ENCODE data around the gene MAP3K4. TPM values are rescaled to one million over a fixed set of nuclear protein-coding genes. Genes with fewer than 3 reads are reported as not detected.

The MAP3K4 gene
- total RNA-seq, 4 donors from 2014 or later, result 22.8 to 33.8 (median 30.4) TPM

GRCh38 chr6:161164182-161164625 lies 172.6 kb downstream of the MAP3K4 start:
- 90 to 94% methylated on average over 9 of the region's 9 CpGs for WGBS, 2 donors
- intact Hi-C loops (cut with DNase I; ENCODE audit: low total_unique reads), result no loop called here
- H3K4me3 ChIP-seq (ENCODE audit: low read depth, poor library complexity, severe bottlenecking), result no peak overlapping the region
- TF ChIP-seq CTCF (IDR thresholded peaks at IDR 0.05) (no peak), POLR2A (IDR thresholded peaks at IDR 0.05) (no peak)
- peak in 1 of 2 donors; percentile 59 for DNase-seq (ENCODE audit: low spot score in 2 of 2)

GRCh38 chr6:161166176-161166575 lies 174.6 kb downstream of the MAP3K4 start:
- 94 to 97% methylated on average over 11 of the region's 11 CpGs for WGBS, 2 donors
- DNase-seq (ENCODE audit: low spot score in 2 of 2), result no peak
- TF ChIP-seq POLR2A (IDR thresholded peaks at IDR 0.05) (no peak), CTCF (IDR thresholded peaks at IDR 0.05) (no peak)
- no peak overlapping the region for H3K4me3 ChIP-seq (ENCODE audit: low read depth, poor library complexity, severe bottlenecking)
- intact Hi-C loops (cut with DNase I; ENCODE audit: low total_unique reads), result no loop called here

- TF ChIP-seq CTCF (IDR thresholded peaks at IDR 0.05), result no peak
- no peak for TF ChIP-seq POLR2A (IDR thresholded peaks at IDR 0.05)
- H3K4me3 ChIP-seq (ENCODE audit: low read depth, poor library complexity, severe bottlenecking), result no peak overlapping the region
- intact Hi-C loops (cut with DNase I; ENCODE audit: low total_unique reads), result no loop called here
- 93 to 96% methylated on average over 5 of the region's 5 CpGs for WGBS, 2 donors
- no peak for DNase-seq (ENCODE audit: low spot score in 2 of 2)
Measured at GRCh38 chr6:161166677-161167076, 175.1 kb downstream of the MAP3K4 start.

Data from lower leg skin (tissue), 4 donors.